T1000 (cell line): ENCODE data around the gene ZNF655.
A peak's percentile ranks its signal among the peaks of the same experiment; 100 is the strongest.
"Not testable (repeated sequence)": the region's sequence is repeated elsewhere in the genome, so short reads cannot be mapped to it uniquely, and the experiment has no call there.

Source experiments
- DNase-seq: peaks from one replicate; lab custom pipeline; 2025; ENCODE audit warnings: mixed read lengths; lab: John Stamatoyannopoulos, UW

Gene ZNF655

GRCh38 chr7:99558306-99559174 is at the start of gene ZNF655:
Gene ZNF655, plus strand, starts transcription at chr7:99558642. Its CDS starts 1,918 bp downstream, at chr7:99560560.
- peak; percentile 79 for DNase-seq

GRCh38 chr7:99514050-99514449 is 44.4 kb upstream of the ZNF655 start:
- no peak for DNase-seq

- no peak for DNase-seq
Observed at GRCh38 chr7:99521399-99521798, 37.0 kb upstream of the ZNF655 start.

- no peak for DNase-seq
Observed at GRCh38 chr7:99525713-99526440, 32.6 kb upstream of the ZNF655 start.

- DNase-seq: no peak
Observed at GRCh38 chr7:99531354-99531765, 27.1 kb upstream of the ZNF655 start.

GRCh38 chr7:99535667-99536066 is 22.8 kb upstream of the ZNF655 start:
- no peak for DNase-seq

GRCh38 chr7:99539213-99539811 is 19.1 kb upstream of the ZNF655 start:
- DNase-seq: no peak

GRCh38 chr7:99540542-99540941 is 17.9 kb upstream of the ZNF655 start:
- no peak for DNase-seq

- no peak for DNase-seq
Observed at GRCh38 chr7:99541212-99541611, 17.2 kb upstream of the ZNF655 start.

GRCh38 chr7:99543081-99543671 is 15.3 kb upstream of the ZNF655 start:
- DNase-seq: no peak

- no peak for DNase-seq
Observed at GRCh38 chr7:99543916-99544315, 14.5 kb upstream of the ZNF655 start.

- DNase-seq: not testable (repeated sequence)
Observed at GRCh38 chr7:99545308-99545707, 13.1 kb upstream of the ZNF655 start.

- DNase-seq: not testable (repeated sequence)
Observed at GRCh38 chr7:99549545-99549944, 8.9 kb upstream of the ZNF655 start.

GRCh38 chr7:99551334-99551733 is 7.1 kb upstream of the ZNF655 start:
- no peak for DNase-seq

GRCh38 chr7:99551767-99552463 is 6.5 kb upstream of the ZNF655 start, which contains the start of gene FAM200A:
Gene FAM200A, minus strand, starts transcription at chr7:99552114. Its CDS starts 3,707 bp downstream, at chr7:99548407.
- DNase-seq: peak; percentile 52

- DNase-seq: no peak
Observed at GRCh38 chr7:99553039-99553438, 5.4 kb upstream of the ZNF655 start.

GRCh38 chr7:99554939-99555338 is 3.5 kb upstream of the ZNF655 start:
- DNase-seq: no peak

- DNase-seq: no peak
Observed at GRCh38 chr7:99557196-99557607, 1.2 kb upstream of the ZNF655 start.

- no peak for DNase-seq
Observed at GRCh38 chr7:99557940-99558305, 519 bp upstream of the ZNF655 start.

- DNase-seq: no peak
Observed at GRCh38 chr7:99559175-99559915, 903 bp downstream of the ZNF655 start.
